Cardiac fibroblast (primary cell): ENCODE results near the gene HSP90B1.
A peak's percentile ranks its signal among the peaks of the same experiment; 100 is the strongest.

Experiments used
- DNase-seq, 2 donors: peaks; one replicate each; pipeline versions ENCODE4 v3.0.0 to v3.0.0-alpha.2; 2010; ENCODE audit warnings: low read depth in 2 of 2
- H3K4me3 ChIP-seq, 2 donors: replicated peaks in 1 of 2; 1 replicate in 1 of 2; 2 replicates in 1 of 2; pipeline ENCODE4 v1.5.1; 2011; ENCODE audit warnings: low read depth in 2 of 2, low read length in 2 of 2, mild to moderate bottlenecking in 2 of 2, moderate library complexity in 1 of 2
- TF ChIP-seq, protein P1 (sequence below): IDR thresholded peaks from one replicate; pipeline ENCODE4 v1.5.1; 2011; ENCODE audit warnings: low read depth, mild to moderate bottlenecking, low read length, inconsistent platforms

The HSP90B1 gene

DNA sequence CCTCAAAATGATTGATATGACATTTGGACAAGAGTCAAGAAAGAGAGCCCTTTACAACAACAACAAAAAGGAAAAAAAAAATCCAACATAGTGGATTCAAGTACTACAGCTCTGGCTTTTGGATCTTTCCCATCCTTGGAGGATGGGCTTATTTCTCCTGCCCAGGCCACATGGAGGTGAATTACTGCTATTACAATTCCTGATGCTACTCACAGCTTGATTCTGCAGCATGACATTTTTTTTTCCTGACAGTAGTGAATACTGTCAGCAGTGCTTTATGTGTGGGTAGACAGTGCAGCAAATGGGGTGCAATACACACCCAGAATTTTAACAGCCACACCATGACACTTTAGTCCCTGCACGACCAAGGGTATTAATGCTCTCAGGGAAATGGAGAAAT, 42.5 kb upstream of the HSP90B1 start:
- no peak overlapping the region for H3K4me3 ChIP-seq
- no peak for DNase-seq
- TF ChIP-seq, protein P1, sequence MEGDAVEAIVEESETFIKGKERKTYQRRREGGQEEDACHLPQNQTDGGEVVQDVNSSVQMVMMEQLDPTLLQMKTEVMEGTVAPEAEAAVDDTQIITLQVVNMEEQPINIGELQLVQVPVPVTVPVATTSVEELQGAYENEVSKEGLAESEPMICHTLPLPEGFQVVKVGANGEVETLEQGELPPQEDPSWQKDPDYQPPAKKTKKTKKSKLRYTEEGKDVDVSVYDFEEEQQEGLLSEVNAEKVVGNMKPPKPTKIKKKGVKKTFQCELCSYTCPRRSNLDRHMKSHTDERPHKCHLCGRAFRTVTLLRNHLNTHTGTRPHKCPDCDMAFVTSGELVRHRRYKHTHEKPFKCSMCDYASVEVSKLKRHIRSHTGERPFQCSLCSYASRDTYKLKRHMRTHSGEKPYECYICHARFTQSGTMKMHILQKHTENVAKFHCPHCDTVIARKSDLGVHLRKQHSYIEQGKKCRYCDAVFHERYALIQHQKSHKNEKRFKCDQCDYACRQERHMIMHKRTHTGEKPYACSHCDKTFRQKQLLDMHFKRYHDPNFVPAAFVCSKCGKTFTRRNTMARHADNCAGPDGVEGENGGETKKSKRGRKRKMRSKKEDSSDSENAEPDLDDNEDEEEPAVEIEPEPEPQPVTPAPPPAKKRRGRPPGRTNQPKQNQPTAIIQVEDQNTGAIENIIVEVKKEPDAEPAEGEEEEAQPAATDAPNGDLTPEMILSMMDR = no peak

DNA sequence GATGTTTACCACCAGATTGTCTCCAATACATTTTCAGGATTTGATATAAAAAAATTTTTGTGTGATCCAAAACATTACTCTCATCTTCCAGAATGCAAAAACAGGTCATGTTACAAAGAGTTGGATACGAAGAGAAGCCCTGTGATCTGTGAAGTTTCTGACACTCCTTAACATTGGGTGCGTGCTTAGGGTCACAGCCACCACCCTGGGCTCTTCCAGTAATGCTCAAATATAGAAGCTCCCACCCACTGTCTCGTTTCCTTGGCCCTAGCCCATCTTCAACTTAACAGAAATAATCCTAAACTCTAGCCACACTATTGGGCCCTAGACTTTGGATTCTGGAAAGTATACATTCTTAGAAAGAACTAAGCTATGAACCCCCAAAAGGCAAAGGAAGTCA, 32.9 kb upstream of the HSP90B1 start:
- DNase-seq = no peak
- H3K4me3 ChIP-seq = no peak overlapping the region
- TF ChIP-seq, protein P1 = no peak

DNA sequence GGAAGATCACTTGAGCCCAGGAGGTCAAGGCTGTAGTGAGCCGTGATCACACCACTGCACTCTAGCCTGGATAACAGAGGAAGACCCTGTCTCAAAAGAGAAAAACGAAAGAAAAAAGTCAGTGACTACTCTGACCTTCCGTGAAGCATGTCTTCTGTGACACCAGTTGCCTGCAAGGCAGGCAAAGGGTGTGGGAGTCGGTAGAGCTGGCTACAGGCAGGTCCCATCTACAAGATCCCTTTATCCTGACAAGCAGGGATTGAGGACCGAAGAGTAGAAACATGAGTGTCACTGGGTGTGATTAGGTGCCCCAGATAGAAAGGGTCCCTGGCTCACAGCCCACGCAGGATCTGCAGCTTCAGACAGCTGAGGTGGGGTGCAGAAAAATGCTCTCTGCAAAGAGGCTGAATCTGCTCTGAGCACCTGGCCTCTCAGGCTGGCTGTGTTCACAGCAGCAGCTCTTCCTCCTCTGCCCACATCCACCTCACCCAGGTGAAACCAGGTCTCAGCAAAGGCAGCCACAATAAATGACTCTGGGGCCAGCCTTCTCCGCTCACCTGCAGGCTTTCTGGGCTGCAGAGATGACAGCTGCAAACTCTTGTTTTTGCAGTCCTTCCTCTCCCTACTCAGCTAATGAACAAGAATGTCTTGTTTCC, 28.6 kb upstream of the HSP90B1 start:
- TF ChIP-seq, protein P1 = no peak
- DNase-seq = no peak
- H3K4me3 ChIP-seq = no peak overlapping the region

DNA sequence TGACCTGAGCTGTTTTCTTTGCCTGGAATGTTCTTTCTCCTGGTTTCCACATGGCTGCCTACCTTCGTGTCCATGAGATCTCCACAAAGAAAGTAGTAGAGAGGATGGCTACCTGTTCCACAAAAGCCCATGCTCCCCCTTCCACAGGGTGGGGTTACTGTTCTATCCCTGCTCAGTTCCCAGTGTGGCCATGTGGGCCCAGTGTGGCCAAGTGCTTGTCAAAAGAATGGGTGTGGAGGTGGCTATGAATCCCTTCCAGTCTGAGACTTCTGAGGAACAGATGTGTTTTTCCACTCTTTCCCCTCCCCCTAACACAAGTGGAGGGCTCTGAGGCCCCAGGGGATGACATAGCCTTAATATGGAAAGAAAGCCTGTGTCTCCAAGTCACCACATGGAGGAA, 26.2 kb upstream of the HSP90B1 start:
- TF ChIP-seq, protein P1 = no peak
- H3K4me3 ChIP-seq = no peak overlapping the region
- DNase-seq = no peak

DNA sequence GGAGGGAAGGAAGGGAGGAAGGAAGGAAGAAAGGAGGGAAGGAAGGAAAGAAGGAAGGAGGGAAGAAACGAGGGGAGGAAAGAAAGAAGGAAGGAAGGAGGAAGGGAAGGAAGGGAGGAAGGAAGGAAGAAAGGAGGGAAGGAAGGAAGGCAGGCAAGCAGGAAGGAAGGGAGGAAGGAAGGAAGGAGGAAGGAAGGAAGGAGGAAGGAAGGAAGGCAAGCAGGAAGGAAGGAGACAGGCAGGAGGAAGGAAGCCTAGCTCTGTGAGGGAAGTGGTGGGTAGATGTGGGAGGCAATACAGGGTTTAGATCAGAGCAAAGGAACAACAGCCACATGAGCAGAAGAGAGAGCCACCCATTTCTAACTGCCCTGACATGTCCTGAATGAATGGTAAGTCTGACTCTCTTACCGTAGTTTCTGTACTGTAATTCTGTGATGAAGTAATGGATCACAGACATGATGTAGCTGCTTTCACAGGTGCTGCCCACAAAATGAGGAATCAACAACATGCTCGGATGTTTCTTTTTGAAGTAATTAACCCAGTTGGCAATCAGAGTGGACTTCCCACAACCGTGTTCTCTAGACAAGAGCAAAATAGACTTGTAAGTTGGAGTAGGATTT, 24.4 kb upstream of the HSP90B1 start:
- TF ChIP-seq, protein P1 = no peak
- H3K4me3 ChIP-seq = no peak overlapping the region
- no peak for DNase-seq

DNA sequence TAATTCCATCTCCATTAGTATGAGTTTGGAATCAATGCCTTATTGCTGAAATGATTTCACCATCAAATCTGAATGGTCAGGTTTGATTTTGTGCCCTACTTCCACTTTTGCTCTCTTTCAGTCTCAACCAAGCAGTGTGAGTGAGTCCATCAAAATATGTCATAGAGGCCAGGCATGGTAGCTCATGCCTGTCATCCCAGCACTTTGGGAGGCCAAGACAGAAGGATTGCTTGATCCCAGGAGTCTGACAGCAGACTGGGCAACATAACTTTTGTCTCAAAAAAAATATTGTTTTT, 22.0 kb upstream of the HSP90B1 start:
- no peak for DNase-seq
- no peak overlapping the region for H3K4me3 ChIP-seq
- TF ChIP-seq, protein P1 = no peak

DNA sequence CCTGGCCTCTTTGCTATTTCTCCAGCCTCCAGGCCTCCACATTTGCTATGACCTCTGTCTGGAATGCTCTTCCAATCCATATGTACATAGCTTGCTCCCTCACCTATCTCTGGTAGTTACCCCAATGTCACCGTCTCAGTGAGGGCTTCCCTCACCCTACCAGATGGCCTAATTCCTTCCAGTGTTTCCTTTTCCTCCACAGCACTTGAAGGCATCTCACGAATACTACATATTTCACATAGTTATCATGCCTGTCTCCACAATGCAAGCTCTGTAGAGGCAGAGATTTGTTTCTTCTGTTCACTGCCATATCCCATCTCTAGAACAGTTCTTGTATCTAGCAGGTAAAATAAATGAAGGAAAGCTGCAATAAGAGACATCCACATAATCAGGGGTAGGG, 21.3 kb upstream of the HSP90B1 start:
- TF ChIP-seq, protein P1 = no peak
- DNase-seq = peak; percentile 51 to 54
- no peak overlapping the region for H3K4me3 ChIP-seq
